CD14-positive monocyte (primary cell): ENCODE data around the gene LDLRAD4. TPM values are rescaled to one million over a fixed set of nuclear protein-coding genes. Genes with fewer than 3 reads are reported as not detected.

Source experiments
- DNase-seq, 3 donors: peaks; one replicate each; pipeline ENCODE4 v3.0.0-alpha.2; 2011 to 2022
- H2AFZ ChIP-seq: 2 replicates; pipeline ENCODE4 v1.6.0; 2012; ENCODE audit warnings: mild to moderate bottlenecking, low read depth, low read length, inconsistent platforms; ENCODE audit not compliant: insufficient read depth, poor library complexity, severe bottlenecking
- H3K27ac ChIP-seq, 2 donors: 1 replicate in 1 of 2; 2 replicates in 1 of 2; pipeline ENCODE4 v1.5.1; 2012 to 2013; ENCODE audit warnings: low read length in 2 of 2, control low read depth in 1 of 2, inconsistent platforms in 1 of 2, low read depth in 1 of 2, mild to moderate bottlenecking in 1 of 2
- H3K27me3 ChIP-seq, 2 donors: one replicate each; pipeline versions ENCODE4 v1.6.0 to v1.6.1; 2011 to 2013; ENCODE audit warnings: low read length in 2 of 2; ENCODE audit not compliant: control insufficient read depth in 2 of 2, insufficient read depth in 2 of 2
- H3K36me3 ChIP-seq, 2 donors: replicated peaks in 1 of 2; 1 replicate in 1 of 2; 2 replicates in 1 of 2; pipeline versions ENCODE4 v1.5.1 to v1.6.1; 2012 to 2013; ENCODE audit warnings: low read length in 2 of 2, control low read depth in 1 of 2, inconsistent platforms in 1 of 2, mild to moderate bottlenecking in 1 of 2; ENCODE audit not compliant: insufficient read depth in 2 of 2, control insufficient read depth in 1 of 2
- H3K4me1 ChIP-seq, 2 donors: 1 replicate in 1 of 2; 2 replicates in 1 of 2; pipeline versions ENCODE4 v1.5.1 to v1.6.1; 2012 to 2013; ENCODE audit warnings: low read length in 2 of 2, control low read depth in 1 of 2, inconsistent platforms in 1 of 2, mild to moderate bottlenecking in 1 of 2, moderate library complexity in 1 of 2; ENCODE audit not compliant: insufficient read depth in 2 of 2, control insufficient read depth in 1 of 2
- H3K4me2 ChIP-seq: replicated peaks from 2 replicates; pipeline ENCODE3; 2012; ENCODE audit warnings: low read length, moderate library complexity, mild to moderate bottlenecking; ENCODE audit not compliant: poor library complexity, severe bottlenecking; ENCODE audit errors: extremely low read depth
- H3K4me3 ChIP-seq, 3 experiments: fragments of 200-600 bp in 1 of 3; sonication (generic) in 1 of 3; replicated peaks in 1 of 3; 1 replicate in 2 of 3; 2 replicates in 1 of 3; pipeline ENCODE4 v1.5.1; 2011 to 2013; ENCODE audit warnings: low read length in 3 of 3, mild to moderate bottlenecking in 3 of 3, control low read depth in 2 of 3, low read depth in 2 of 3, inconsistent platforms in 1 of 3, moderate library complexity in 1 of 3
- H3K79me2 ChIP-seq: 2 replicates; pipeline ENCODE4 v1.6.0; 2012; ENCODE audit warnings: mild to moderate bottlenecking, control low read depth, inconsistent platforms, low read length, moderate library complexity; ENCODE audit not compliant: insufficient read depth
- H3K9ac ChIP-seq: 2 replicates; pipeline ENCODE4 v1.6.0; 2017; ENCODE audit warnings: low read length, mild to moderate bottlenecking; ENCODE audit not compliant: insufficient read depth, poor library complexity, severe bottlenecking
- H3K9me3 ChIP-seq, 2 donors: replicated peaks in 1 of 2; 1 replicate in 1 of 2; 2 replicates in 1 of 2; pipeline versions ENCODE4 v1.5.1 to v1.6.1; 2012 to 2013; ENCODE audit warnings: low read length in 2 of 2, control low read depth in 1 of 2; ENCODE audit not compliant: control insufficient read depth in 1 of 2, insufficient read depth in 1 of 2
- H4K20me1 ChIP-seq: 2 replicates; pipeline ENCODE4 v1.6.0; 2012; ENCODE audit warnings: mild to moderate bottlenecking, low read length, control low read depth, moderate library complexity; ENCODE audit not compliant: insufficient read depth
- H3K27ac Mint-ChIP-seq, 7 donors: one replicate each; pipeline ENCODE4 v1.8.0; 2020; ENCODE audit warnings: mild to moderate bottlenecking in 7 of 7, mixed read lengths in 7 of 7, moderate library complexity in 6 of 7, inconsistent platforms in 2 of 7
- H3K27me3 Mint-ChIP-seq, 3 donors: one replicate each; pipeline ENCODE4 v1.8.0; 2021 to 2022; ENCODE audit warnings: low read depth in 3 of 3, mild to moderate bottlenecking in 3 of 3, mixed read lengths in 3 of 3, moderate library complexity in 3 of 3, inconsistent platforms in 1 of 3
- H3K36me3 Mint-ChIP-seq, 2 donors: one replicate each; pipeline ENCODE4 v1.8.0; 2020; ENCODE audit warnings: mixed read lengths in 2 of 2, inconsistent platforms in 1 of 2, mild to moderate bottlenecking in 1 of 2
- H3K4me1 Mint-ChIP-seq: one replicate; pipeline ENCODE4 v1.8.0; 2020; ENCODE audit warnings: mild to moderate bottlenecking, mixed read lengths
- H3K4me3 Mint-ChIP-seq, 2 donors: one replicate each; pipeline ENCODE4 v1.8.0; 2020; ENCODE audit warnings: mild to moderate bottlenecking in 2 of 2, mixed read lengths in 2 of 2, moderate library complexity in 1 of 2
- H3K9me3 Mint-ChIP-seq, 7 donors: one replicate each; pipeline ENCODE4 v1.8.0; 2020 to 2022; ENCODE audit warnings: mixed read lengths in 7 of 7, mild to moderate bottlenecking in 6 of 7, moderate library complexity in 6 of 7, inconsistent platforms in 2 of 7
- CTCF ChIP-seq: fragments of 200-600 bp; IDR thresholded peaks from one replicate; pipeline ENCODE4 v1.8.0; 2022; ENCODE audit warnings: antibody characterized with exemption, mild to moderate bottlenecking
- WGBS: methylation state at CpG from one replicate; pipeline ENCODE4 v1.1.5; 2013; ENCODE audit warnings: missing lambda C conversion rate; ENCODE audit not compliant: insufficient coverage; 5-methylcytosine and 5-hydroxymethylcytosine counted together
- intact Hi-C, 2 donors: fragments of 100-400 bp; cut with micrococcal nuclease; formaldehyde crosslinking; loops; one replicate each; pipeline versions ENCODE4 v1.15.0 to v1.15.1; 2023
- polyA plus RNA-seq, 3 donors: library from polyadenylated mRNA; depleted of rRNA in 1 of 3; unstranded in 2 of 3; stranded (reverse) in 1 of 3; fragments of 300-500 nt in 2 of 3; fragments of >200 nt in 1 of 3; fragmentation: Illumina TruSeq in 2 of 3; gene quantifications; 1 replicate in 2 of 3; 2 replicates in 1 of 3; pipeline ENCODE4 v1.2.3, GENCODE V29; 2012 to 2021

Gene LDLRAD4
- polyA plus RNA-seq, 3 donors, result 13.5 to 15.4 (median 13.8) TPM

DNA sequence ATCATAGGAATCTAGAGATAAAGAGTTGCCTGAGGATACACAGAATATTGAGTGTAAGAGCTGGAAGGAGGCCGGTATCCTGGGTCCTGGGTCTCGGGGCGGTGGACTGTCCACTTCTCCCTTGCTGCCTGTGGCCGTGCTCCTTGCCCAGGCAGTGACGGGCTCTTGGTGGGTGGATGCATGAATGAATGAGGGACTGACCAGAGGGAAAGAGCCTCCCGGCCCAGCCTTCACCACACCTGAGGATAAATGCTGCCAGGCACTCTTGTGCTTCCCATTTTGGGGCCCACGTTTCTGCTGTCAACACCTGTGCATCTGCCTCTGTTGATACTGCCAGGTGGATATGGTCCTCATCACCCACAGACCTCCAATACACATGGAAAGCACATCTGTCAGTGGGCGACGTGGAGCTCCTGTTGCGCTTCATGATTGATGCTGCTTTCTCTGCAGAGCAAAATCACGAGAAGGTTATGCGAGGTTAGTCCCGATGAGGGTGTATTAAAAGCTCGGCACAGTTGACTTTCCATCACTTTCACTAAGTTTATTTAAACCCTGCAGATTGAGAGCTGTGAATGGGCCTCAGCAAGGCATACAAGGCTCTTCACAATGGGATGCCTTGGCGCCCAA is 211.4 kb downstream of the LDLRAD4 start:
- peak overlapping the region in 2 of 7 donors; percentile 8 to 14 for H3K27ac Mint-ChIP-seq
- H3K27me3 ChIP-seq, result no peaks in the 10 kb centered on the region

DNA sequence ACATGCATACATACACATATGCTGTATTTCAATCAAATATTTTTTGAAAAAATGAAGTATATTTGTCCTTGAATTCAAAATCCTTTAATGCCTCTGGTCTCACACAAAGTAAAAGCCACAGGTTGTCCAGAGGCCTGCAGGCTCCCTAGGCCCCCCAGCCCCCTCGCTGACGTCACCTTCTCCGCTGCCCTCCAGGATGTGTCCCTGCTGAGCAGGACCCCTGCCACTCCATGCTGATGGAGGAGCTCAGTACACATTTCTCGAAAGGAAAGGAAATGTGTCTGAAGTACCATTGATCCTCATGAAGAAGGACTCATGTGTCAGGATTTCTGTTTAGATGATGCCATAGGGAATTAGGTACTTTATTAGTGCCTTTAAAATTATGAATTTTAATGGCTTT is 212.1 kb downstream of the LDLRAD4 start:
- Mint-ChIP-seq H3K4me3 (no peak overlapping the region), H3K27ac (no peak overlapping the region)
- WGBS, result 97% methylated on average over 4 of the region's 4 CpGs

More for the DNA sequence above, 211.4 kb downstream of the LDLRAD4 start:
- Histone ChIP-seq H3K4me1 (no peaks in the 10 kb centered on the region), H4K20me1 (no peaks in the 10 kb centered on the region), H3K4me3 (no peak overlapping the region), H2AFZ (no peak overlapping the region), H3K79me2 (no peaks in the 10 kb centered on the region), H3K4me2 (no peak overlapping the region), H3K9me3 (no peaks in the 10 kb centered on the region), H3K27ac (no peak overlapping the region), H3K36me3 (no peaks in the 10 kb centered on the region), H3K9ac (no peak overlapping the region)
- Mint-ChIP-seq H3K36me3 (no peaks in the 10 kb centered on the region), H3K4me3 (no peak overlapping the region), H3K4me1 (peaks cover 2% of the 10 kb centered on the region), H3K9me3 (no peaks in the 10 kb centered on the region), H3K27me3 (peaks cover 0 to 5% (median 1%) of the 10 kb centered on the region in 3 donors)
- intact Hi-C loops, result no loop called here
- TF ChIP-seq CTCF, result no peak
- DNase-seq, result no peak
- WGBS, result 85% methylated on average over 8 of the region's 15 CpGs

More for the DNA sequence above, 212.1 kb downstream of the LDLRAD4 start:
- Histone ChIP-seq H3K27me3 (no peaks in the 10 kb centered on the region), H3K27ac (no peak overlapping the region), H3K4me2 (no peak overlapping the region), H3K36me3 (no peaks in the 10 kb centered on the region), H4K20me1 (no peaks in the 10 kb centered on the region), H3K9me3 (no peaks in the 10 kb centered on the region), H3K79me2 (no peaks in the 10 kb centered on the region), H3K9ac (no peak overlapping the region), H2AFZ (no peak overlapping the region), H3K4me1 (no peaks in the 10 kb centered on the region), H3K4me3 (no peak overlapping the region)
- Mint-ChIP-seq H3K27me3 (peaks cover 0 to 5% (median 1%) of the 10 kb centered on the region in 3 donors), H3K36me3 (no peaks in the 10 kb centered on the region), H3K4me1 (no peaks in the 10 kb centered on the region), H3K9me3 (no peaks in the 10 kb centered on the region)
- intact Hi-C loops, result no loop called here
- no peak for DNase-seq
- TF ChIP-seq CTCF, result no peak
